A549 (cell line): ENCODE results near the gene ITGA5.

ENCODE experiments used
- BHLHE40 ChIP-seq: IDR thresholded peaks from 2 replicates; pipeline ENCODE4 v1.6.1; 2012; ENCODE audit warnings: low read depth, low read length, inconsistent platforms
- CEBPB ChIP-seq, 2 experiments: fragments of >200 bp in 1 of 2; sonication (Bioruptor Twin) in 1 of 2; formaldehyde crosslinking in 1 of 2; IDR thresholded peaks; 2 replicates each; pipeline ENCODE4 v1.6.1; 2012 to 2016
- CTCF ChIP-seq: fragments of >200 bp; sonication (Bioruptor Twin); formaldehyde crosslinking; IDR thresholded peaks from 3 replicates; pipeline ENCODE4 v1.5.1; 2016
- EHMT2 ChIP-seq: fragments of 200-600 bp; sonication (generic); IDR thresholded peaks from 2 replicates; pipeline ENCODE4 v1.6.1; 2016; ENCODE audit warnings: antibody characterized with exemption, low read depth, mild to moderate bottlenecking, moderate library complexity
- FOSL2 ChIP-seq, 2 experiments: fragments of 450-650 bp in 1 of 2; fragments of >200 bp in 1 of 2; sonication (Bioruptor Twin) in 1 of 2; formaldehyde crosslinking; IDR thresholded peaks; 2 replicates each; pipeline versions ENCODE4 v1.5.0 to v1.6.1; 2016 to 2020; ENCODE audit warnings: mild to moderate bottlenecking in 1 of 2, moderate library complexity in 1 of 2
- JUNB ChIP-seq: fragments of >200 bp; sonication (Bioruptor Twin); formaldehyde crosslinking; IDR thresholded peaks from 2 replicates; pipeline ENCODE4 v1.6.1; 2016
- MAZ ChIP-seq: fragments of 150-350 bp; IDR thresholded peaks from 2 replicates; pipeline ENCODE4 v1.6.1; 2014; ENCODE audit warnings: antibody characterized with exemption, low read depth, low read length, borderline replicate concordance
- PHF8 ChIP-seq: fragments of 200-600 bp; sonication (generic); IDR thresholded peaks from 2 replicates; pipeline ENCODE4 v1.6.1; 2016; ENCODE audit warnings: low read depth, mild to moderate bottlenecking, antibody characterized with exemption, moderate library complexity, borderline replicate concordance
- POLR2A ChIP-seq: IDR thresholded peaks from 2 replicates; pipeline ENCODE4 v1.6.1; 2012; ENCODE audit warnings: mild to moderate bottlenecking, low read length
- RNF2 ChIP-seq: fragments of 200-600 bp; sonication (generic); IDR thresholded peaks from 2 replicates; pipeline ENCODE4 v1.6.1; 2016; ENCODE audit warnings: low read depth, mild to moderate bottlenecking, antibody characterized with exemption, moderate library complexity, borderline replicate concordance

DNA sequence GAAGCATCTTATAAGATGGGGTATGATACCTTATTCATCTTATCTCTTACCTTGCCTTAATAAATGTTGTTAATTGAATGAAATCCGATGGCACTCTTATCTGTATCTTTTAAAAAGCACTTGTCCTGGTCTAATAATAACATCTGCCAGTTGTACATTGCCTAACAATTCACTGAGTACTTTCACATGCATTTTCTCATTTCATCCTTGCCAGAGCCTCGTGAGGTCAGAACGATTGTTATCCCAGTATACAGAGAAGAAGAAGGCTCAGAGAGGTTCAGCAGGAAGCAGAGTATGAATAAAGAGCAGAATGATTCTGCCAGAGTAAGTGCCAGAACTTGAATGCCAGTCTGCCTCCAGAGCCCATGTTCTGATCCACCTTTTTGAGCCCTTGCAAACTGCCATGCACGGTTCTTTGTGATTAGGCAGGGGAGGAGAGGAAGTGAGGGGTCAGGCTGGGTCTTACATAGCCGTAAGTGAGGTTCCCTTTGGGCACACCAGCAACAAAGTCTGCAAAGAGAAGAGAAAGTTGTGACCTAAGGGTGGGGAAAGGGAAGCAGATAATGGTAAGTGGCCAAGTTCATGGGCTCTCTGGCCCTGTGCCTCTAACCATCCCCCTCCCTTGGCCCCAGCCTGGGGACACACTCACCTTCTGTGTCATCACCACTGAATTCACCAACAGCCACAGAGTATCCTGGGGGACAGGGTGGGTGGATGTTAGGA lies 11.7 kb downstream of the ITGA5 start:
- TF ChIP-seq FOSL2 (IDR thresholded peaks at IDR 0.05) (no peak), FOSL2 (CRISPR knock-in tag; IDR thresholded peaks at IDR 0.05) (no peak), MAZ (no peak), CTCF (no peak), PHF8 (no peak), BHLHE40 (no peak), CEBPB (IDR thresholded peaks at IDR 0.05) (no peak), POLR2A (no peak), JUNB (no peak), EHMT2 (no peak), RNF2 (no peak)
